A549 (cell line): ENCODE results near the gene ING5. TPM values are rescaled to one million over a fixed set of nuclear protein-coding genes. Genes with fewer than 3 reads are reported as not detected.
A peak's percentile ranks its signal among the peaks of the same experiment; 100 is the strongest.

Source experiments
- ATAC-seq, 2 experiments: fragments of 200-7000 bp in 1 of 2; fragments of >200 bp in 1 of 2; cut with Nextera tagmentation in 1 of 2; cut with Tn5 transposase in 1 of 2; 3 replicates each; pipeline versions ENCODE4 v1.8.0 to v1.9.1; 2018 to 2020; ENCODE audit warnings: mild to moderate bottlenecking in 1 of 2, moderate library complexity in 1 of 2
- CTCF ChIA-PET: fragments of 300-600 bp; sonication (Branson Sonifier 250); formaldehyde crosslinking; extraction: SDS; loops from one replicate; lab custom pipeline; 2021; ENCODE audit warnings: antibody characterized with exemption, inconsistent platforms; lab: Yijun Ruan, JAX
- POLR2A ChIA-PET: fragments of 350-600 bp; formaldehyde crosslinking; extraction: SDS; loops from one replicate; lab custom pipeline; 2021; ENCODE audit warnings: antibody characterized with exemption, inconsistent platforms; lab: Yijun Ruan, JAX
- DNase-seq, 2 experiments: peaks; one replicate each; pipeline versions ENCODE4 v3.0.0 to v3.0.0-alpha.2; 2011 to 2016; ENCODE audit warnings: low read depth in 1 of 2, low spot score in 1 of 2
- FAIRE-seq: peaks from 2 replicates; lab custom pipeline; 2011; peaks lifted over from hg19 to GRCh38; lab: Jason Lieb, UNC
- H3K27ac ChIP-seq, 2 experiments: fragments of >200 bp; sonication (Bioruptor Twin); formaldehyde crosslinking; 3 replicates each; pipeline ENCODE4 v1.5.1; 2016 to 2017
- H3K4me1 ChIP-seq: fragments of >200 bp; sonication (Bioruptor Twin); formaldehyde crosslinking; 3 replicates; pipeline ENCODE4 v1.6.1; 2016
- H3K4me2 ChIP-seq: fragments of >200 bp; sonication (Bioruptor Twin); formaldehyde crosslinking; 3 replicates; pipeline ENCODE4 v1.6.1; 2016
- H3K4me3 ChIP-seq: fragments of >200 bp; sonication (Bioruptor Twin); formaldehyde crosslinking; 3 replicates; pipeline ENCODE4 v1.5.1; 2016
- H3K9me3 ChIP-seq: fragments of >200 bp; sonication (Bioruptor Twin); formaldehyde crosslinking; 3 replicates; pipeline ENCODE4 v1.6.1; 2016
- BHLHE40 ChIP-seq: IDR thresholded peaks from 2 replicates; pipeline ENCODE4 v1.6.1; 2012; ENCODE audit warnings: low read depth, low read length, inconsistent platforms
- CHD2 ChIP-seq: fragments of 150-350 bp; IDR thresholded peaks from 2 replicates; pipeline ENCODE4 v1.6.1; 2014; ENCODE audit warnings: low read length; ENCODE audit not compliant: partially characterized antibody
- CHD4 ChIP-seq: fragments of 200-600 bp; sonication (generic); IDR thresholded peaks from 2 replicates; pipeline ENCODE4 v1.6.1; 2016; ENCODE audit warnings: antibody characterized with exemption, mild to moderate bottlenecking, borderline replicate concordance
- CTCF ChIP-seq: fragments of >200 bp; sonication (Bioruptor Twin); formaldehyde crosslinking; IDR thresholded peaks from 3 replicates; pipeline ENCODE4 v1.5.1; 2016
- EHF ChIP-seq: fragments of 250-450 bp; sonication (Bioruptor Pico); IDR thresholded peaks from 2 replicates; pipeline ENCODE4 v1.5.0; 2020; ENCODE audit warnings: mild to moderate bottlenecking
- EP300 ChIP-seq, 2 experiments: fragments of >200 bp; sonication (Bioruptor Twin); formaldehyde crosslinking; IDR thresholded peaks; 2 replicates in 1 of 2; 3 replicates in 1 of 2; pipeline ENCODE4 v1.6.1; 2016 to 2017
- ESRRA ChIP-seq: fragments of 150-350 bp; IDR thresholded peaks from 2 replicates; pipeline ENCODE4 v1.6.1; 2014; ENCODE audit warnings: mild to moderate bottlenecking, low read length, borderline replicate concordance
- FOSB ChIP-seq: fragments of 250-450 bp; sonication (Bioruptor Pico); IDR thresholded peaks from 2 replicates; pipeline ENCODE4 v1.5.0; 2020; ENCODE audit warnings: mild to moderate bottlenecking, moderate library complexity
- FOSL2 ChIP-seq, 2 experiments: fragments of 450-650 bp in 1 of 2; fragments of >200 bp in 1 of 2; sonication (Bioruptor Twin) in 1 of 2; formaldehyde crosslinking; IDR thresholded peaks; 2 replicates each; pipeline versions ENCODE4 v1.5.0 to v1.6.1; 2016 to 2020; ENCODE audit warnings: mild to moderate bottlenecking in 1 of 2, moderate library complexity in 1 of 2
- GATA3 ChIP-seq: IDR thresholded peaks from 2 replicates; pipeline ENCODE4 v1.6.1; 2012; ENCODE audit warnings: borderline replicate concordance
- HDAC2 ChIP-seq: fragments of 200-600 bp; sonication (generic); IDR thresholded peaks from 2 replicates; pipeline ENCODE4 v1.6.1; 2016
- HEYL ChIP-seq: fragments of 250-450 bp; sonication (Bioruptor Pico); IDR thresholded peaks from 2 replicates; pipeline ENCODE4 v1.8.0; 2021; ENCODE audit warnings: mild to moderate bottlenecking, moderate library complexity
- HMGXB4 ChIP-seq: fragments of 250-450 bp; sonication (Bioruptor Pico); IDR thresholded peaks from 2 replicates; pipeline ENCODE4 v1.5.0; 2021; ENCODE audit warnings: mild to moderate bottlenecking, moderate library complexity, borderline replicate concordance
- HOXA7 ChIP-seq: fragments of 250-450 bp; sonication (Bioruptor Pico); IDR thresholded peaks from 2 replicates; pipeline ENCODE4 v1.5.0; 2020; ENCODE audit warnings: mild to moderate bottlenecking, moderate library complexity
- HOXB13 ChIP-seq: fragments of 250-450 bp; sonication (Bioruptor Pico); IDR thresholded peaks from 2 replicates; pipeline ENCODE4 v1.5.0; 2020; ENCODE audit warnings: low read depth, mild to moderate bottlenecking, moderate library complexity
- HOXB5 ChIP-seq: fragments of 250-450 bp; sonication (Bioruptor Pico); IDR thresholded peaks from 2 replicates; pipeline ENCODE4 v1.5.0; 2020; ENCODE audit warnings: mild to moderate bottlenecking, moderate library complexity
- JUN ChIP-seq, 2 experiments: fragments of >200 bp; sonication (Bioruptor Twin); formaldehyde crosslinking; IDR thresholded peaks; 2 replicates in 1 of 2; 3 replicates in 1 of 2; pipeline ENCODE4 v1.6.1; 2016 to 2017
- MAFK ChIP-seq: fragments of 450-650 bp; IDR thresholded peaks from 2 replicates; pipeline ENCODE4 v1.6.1; 2014; ENCODE audit not compliant: partially characterized antibody
- MAX ChIP-seq: IDR thresholded peaks from 2 replicates; pipeline ENCODE4 v1.6.1; 2012
- NFE2L2 ChIP-seq: fragments of 150-350 bp; conservative IDR thresholded peaks from 2 replicates; pipeline ENCODE4 v1.6.1; 2014; ENCODE audit warnings: low read length
- PBX3 ChIP-seq: IDR thresholded peaks from 2 replicates; pipeline ENCODE4 v1.6.1; 2012
- POLR2A ChIP-seq: IDR thresholded peaks from 2 replicates; pipeline ENCODE4 v1.6.1; 2012; ENCODE audit warnings: mild to moderate bottlenecking, low read length
- RARB ChIP-seq: fragments of 250-450 bp; sonication (Bioruptor Pico); IDR thresholded peaks from 2 replicates; pipeline ENCODE4 v1.8.0; 2021; ENCODE audit warnings: mild to moderate bottlenecking, moderate library complexity
- REST ChIP-seq: fragments of 200-600 bp; sonication (generic); IDR thresholded peaks from 2 replicates; pipeline ENCODE4 v1.6.1; 2016; ENCODE audit warnings: antibody characterized with exemption, mild to moderate bottlenecking, moderate library complexity
- SMC3 ChIP-seq: fragments of >200 bp; sonication (Bioruptor Twin); formaldehyde crosslinking; IDR thresholded peaks from 3 replicates; pipeline ENCODE4 v1.6.1; 2018; ENCODE audit warnings: inconsistent platforms
- TFCP2L1 ChIP-seq: fragments of 250-450 bp; sonication (Bioruptor Pico); IDR thresholded peaks from 2 replicates; pipeline ENCODE4 v1.5.0; 2021; ENCODE audit warnings: mild to moderate bottlenecking
- TP53 ChIP-seq: fragments of 250-450 bp; sonication (Bioruptor Pico); IDR thresholded peaks from 2 replicates; pipeline ENCODE4 v1.5.0; 2021; ENCODE audit warnings: mild to moderate bottlenecking, moderate library complexity
- USF2 ChIP-seq: fragments of 450-650 bp; IDR thresholded peaks from 2 replicates; pipeline ENCODE4 v1.6.1; 2014; ENCODE audit warnings: antibody characterized with exemption
- ZC3H11A ChIP-seq: fragments of 450-650 bp; IDR thresholded peaks from 2 replicates; pipeline ENCODE4 v1.6.1; 2014; ENCODE audit warnings: antibody characterized with exemption, mild to moderate bottlenecking
- ZSCAN20 ChIP-seq: fragments of 250-450 bp; sonication (Bioruptor Pico); IDR thresholded peaks from 2 replicates; pipeline ENCODE4 v1.8.0; 2022; ENCODE audit warnings: mild to moderate bottlenecking, moderate library complexity
- WGBS: methylation state at CpG from one replicate; pipeline ENCODE4 v1.1.6; 2017; ENCODE audit errors: missing lambda C conversion rate; 5-methylcytosine and 5-hydroxymethylcytosine counted together
- polyA minus RNA-seq: library from RNA; depleted of rRNA, polyadenylated mRNA; stranded (reverse); fragments of >200 nt; gene quantifications from 2 replicates; pipeline ENCODE4 v1.2.3, GENCODE V29; 2011; rRNA and poly(A)+ RNA removed
- polyA plus RNA-seq, 4 experiments: library from polyadenylated mRNA; depleted of rRNA in 3 of 4; stranded (reverse); fragments of >200 nt; fragmentation: RNase III in 1 of 4; extraction: RNeasy Plus Mini Kit Qiagen cat#74134 plus additional on column Dnase treatment in 1 of 4; gene quantifications; 2 replicates in 3 of 4; 3 replicates in 1 of 4; pipeline ENCODE4 v1.2.3, GENCODE V29; 2011 to 2017

ING5 gene
- polyA plus RNA-seq (2011; rRNA removed) (28.4 and 28.6 TPM in 2 replicates), polyA plus RNA-seq (2017; fragmentation: RNase III; extraction: RNeasy Plus Mini Kit Qiagen cat#74134 plus additional on column Dnase treatment) (29.6 to 31.0 TPM (median 30.1 TPM) in 3 replicates), polyA minus RNA-seq (31.8 and 32.5 TPM in 2 replicates)
- 41.3 and 48.6 TPM in 2 replicates for polyA plus RNA-seq (2012; cell fraction: cytosol; rRNA removed)
- 77.0 and 96.2 TPM in 2 replicates for polyA plus RNA-seq (2012; cell fraction: nucleus; rRNA removed)

GRCh38 chr2:241701399-241702154 is at the start of gene ING5:
TSS of gene ING5 (plus strand) at chr2:241702039. CDS start at chr2:241702066, 27 bp downstream.
- H3K27ac ChIP-seq, result peak within 1 kb of the TSS; percentile 96 to 100
- ATAC-seq (peak; percentile 74 to 83), DNase-seq (peak; percentile 84 to 95), FAIRE-seq (no peak)
- H3K9me3 ChIP-seq, result peaks cover 10% of the 10 kb centered on the region
- ChIA-PET POLR2A (interaction anchor here (0.6 to 2.4 kb wide), 14 partner anchors 9 to 552 kb away, joined by 3 to 23 read pairs (median 6); partner anchors contain the start of genes D2HGDH, DTYMK and PASK), CTCF (interaction anchor here (0.6 to 3.0 kb wide), 7 partner anchors 11 to 177 kb away, joined by 3 to 15 read pairs (median 3); partner anchors contain the start of gene DTYMK)
- WGBS, result no CpG with 5 or more reads among the region's 96 CpGs
- H3K4me3 ChIP-seq, result peak within 1 kb of the TSS; percentile 91
- H3K4me2 ChIP-seq, result peak within 1 kb of the TSS; percentile 100
- peaks cover 15% of the 10 kb centered on the region for H3K4me1 ChIP-seq
- TF ChIP-seq ZSCAN20 (CRISPR knock-in tag), result no peak
- TF ChIP-seq GATA3, result peak; percentile 39; the same call in 1 of the 2 replicates
- no peak; the same call in 1 of the 2 replicates for TF ChIP-seq USF2
- TF ChIP-seq HOXA7 (CRISPR knock-in tag), result peak; percentile 59; the same call in 1 of the 2 replicates
- TF ChIP-seq TP53, result 0 out of 2 replicates have a peak, but pooled peaks have one; percentile 30
- TF ChIP-seq POLR2A, result peak; percentile 55; the same call in 1 of the 2 replicates
- TF ChIP-seq HOXB13, result peak; percentile 63; the same call in 1 of the 2 replicates
- TF ChIP-seq EHF (CRISPR knock-in tag), result no peak
- no peak for TF ChIP-seq NFE2L2
- TF ChIP-seq HEYL (CRISPR knock-in tag), result no peak
- peak in 1 of 2 experiments; percentile 17; a peak in 1 of 5 replicates for TF ChIP-seq EP300 (IDR thresholded peaks at IDR 0.05)
- TF ChIP-seq RARB (CRISPR knock-in tag), result no peak
- TF ChIP-seq CHD4, result no peak
- TF ChIP-seq JUN (IDR thresholded peaks at IDR 0.05), result peak; percentile 54 to 97; a peak in 4 of 5 replicates
- peak; percentile 17; the same call in 1 of the 3 replicates for TF ChIP-seq SMC3
- TF ChIP-seq CTCF, result peak; percentile 34
- no peak for TF ChIP-seq BHLHE40
- TF ChIP-seq TFCP2L1 (CRISPR knock-in tag), result peak; percentile 54; the same call in 1 of the 2 replicates
- TF ChIP-seq CHD2, result peak; percentile 48
- TF ChIP-seq FOSL2 (IDR thresholded peaks at IDR 0.05), result no peak
- no peak for TF ChIP-seq FOSL2 (CRISPR knock-in tag; IDR thresholded peaks at IDR 0.05)
- no peak for TF ChIP-seq FOSB (CRISPR knock-in tag)
- peak; percentile 83 for TF ChIP-seq HOXB5 (CRISPR knock-in tag)
- peak; percentile 93 for TF ChIP-seq MAX
- TF ChIP-seq PBX3, result peak; percentile 36; the same call in 1 of the 2 replicates
- TF ChIP-seq HDAC2, result no peak
- no peak for TF ChIP-seq ESRRA
- TF ChIP-seq REST, result peak; percentile 32; the same call in 1 of the 2 replicates
- no peak for TF ChIP-seq ZC3H11A
- no peak for TF ChIP-seq MAFK
- 0 out of 2 replicates have a peak, but pooled peaks have one; percentile 7 for TF ChIP-seq HMGXB4 (CRISPR knock-in tag)
